LNCaP clone FGC (cell line): ENCODE measurements around the gene ANAPC4.
A peak's percentile ranks its signal among the peaks of the same experiment; 100 is the strongest.

Experiments
- DNase-seq: peaks from one replicate; pipeline ENCODE4 v3.0.0-alpha.2; 2011; ENCODE audit warnings: low read depth
- H3K4me3 ChIP-seq: 2 replicates; pipeline ENCODE4 v1.5.1; 2011; ENCODE audit warnings: mild to moderate bottlenecking, low read depth, low read length, control low read depth
- CTCF ChIP-seq: IDR thresholded peaks from 2 replicates; pipeline ENCODE4 v1.5.1; 2012; ENCODE audit warnings: mild to moderate bottlenecking; ENCODE audit not compliant: control insufficient read depth, insufficient read depth; ENCODE audit errors: extremely low read depth

Gene ANAPC4

GRCh38 chr4:25441519-25442117 is 64.6 kb downstream of the ANAPC4 start:
- DNase-seq: peak; percentile 31
- peak; percentile 90 for TF ChIP-seq CTCF
- no peak overlapping the region for H3K4me3 ChIP-seq

GRCh38 chr4:25442863-25443307 is 65.8 kb downstream of the ANAPC4 start:
- no peak for TF ChIP-seq CTCF
- H3K4me3 ChIP-seq: no peak overlapping the region
- no peak for DNase-seq

- no peak overlapping the region for H3K4me3 ChIP-seq
- no peak for TF ChIP-seq CTCF
- DNase-seq: no peak
Measured at GRCh38 chr4:25443851-25444250, 66.8 kb downstream of the ANAPC4 start.

- TF ChIP-seq CTCF: no peak
- DNase-seq: no peak
- no peak overlapping the region for H3K4me3 ChIP-seq
Measured at GRCh38 chr4:25446611-25447010, 69.5 kb downstream of the ANAPC4 start.

- TF ChIP-seq CTCF: no peak
- H3K4me3 ChIP-seq: no peak overlapping the region
- no peak for DNase-seq
Measured at GRCh38 chr4:25448379-25449109, 71.5 kb downstream of the ANAPC4 start.

GRCh38 chr4:25449270-25449669 is 72.2 kb downstream of the ANAPC4 start:
- no peak for DNase-seq
- H3K4me3 ChIP-seq: no peak overlapping the region
- no peak for TF ChIP-seq CTCF

GRCh38 chr4:25449688-25450087 is 72.6 kb downstream of the ANAPC4 start:
- H3K4me3 ChIP-seq: no peak overlapping the region
- no peak for DNase-seq
- TF ChIP-seq CTCF: no peak
